ENCODE data around the gene SPOCK3. TPM values are rescaled to one million over a fixed set of nuclear protein-coding genes. Genes with fewer than 3 reads are reported as not detected.
A peak's percentile ranks its signal among the peaks of the same experiment; 100 is the strongest.
"Not testable (repeated sequence)": the region's sequence is repeated elsewhere in the genome, so short reads cannot be mapped to it uniquely, and the experiment has no call there.

Gene SPOCK3
- total RNA-seq, 1 donor from 2014 or later, result 15.1 TPM

DNA sequence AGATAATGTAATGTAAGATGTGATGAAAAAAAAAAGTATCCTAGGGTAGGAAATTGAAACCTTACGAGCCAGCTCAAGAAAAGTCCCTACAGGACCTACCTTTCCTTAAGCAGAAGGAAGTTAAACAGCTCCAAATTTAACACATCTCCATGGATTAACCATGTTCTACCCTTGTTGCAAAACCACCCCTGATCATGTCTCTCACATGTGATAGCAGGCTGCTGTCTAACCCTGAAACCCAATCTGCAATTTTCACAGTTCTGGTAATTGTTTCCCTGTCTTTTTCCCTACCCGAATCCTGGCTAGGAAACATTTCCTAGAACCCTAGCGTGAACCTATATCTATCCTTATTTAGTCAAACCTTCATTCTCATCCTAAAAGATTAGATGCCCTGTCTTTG is 198.9 kb downstream of the SPOCK3 start:
- DNase-seq, result no peak

DNA sequence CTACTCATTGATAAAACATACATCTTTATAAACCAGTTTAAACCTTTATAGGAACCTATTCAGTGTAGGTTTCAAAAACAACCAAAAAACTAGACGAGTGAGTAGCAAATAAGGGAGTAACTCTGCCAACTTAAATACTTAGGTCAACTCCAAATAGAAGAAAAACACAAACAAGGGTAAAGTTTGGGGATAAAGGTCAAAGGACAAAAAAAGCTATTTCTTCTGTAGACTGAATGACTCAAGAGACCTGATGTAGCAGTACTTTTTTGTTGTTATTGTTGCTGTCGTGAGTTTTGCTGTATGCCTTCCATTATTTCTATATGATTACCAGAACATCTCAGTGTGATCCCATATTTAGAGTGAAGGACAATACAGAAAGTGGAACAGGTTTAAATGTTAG is 199.3 kb downstream of the SPOCK3 start:
- no peak for DNase-seq

DNA sequence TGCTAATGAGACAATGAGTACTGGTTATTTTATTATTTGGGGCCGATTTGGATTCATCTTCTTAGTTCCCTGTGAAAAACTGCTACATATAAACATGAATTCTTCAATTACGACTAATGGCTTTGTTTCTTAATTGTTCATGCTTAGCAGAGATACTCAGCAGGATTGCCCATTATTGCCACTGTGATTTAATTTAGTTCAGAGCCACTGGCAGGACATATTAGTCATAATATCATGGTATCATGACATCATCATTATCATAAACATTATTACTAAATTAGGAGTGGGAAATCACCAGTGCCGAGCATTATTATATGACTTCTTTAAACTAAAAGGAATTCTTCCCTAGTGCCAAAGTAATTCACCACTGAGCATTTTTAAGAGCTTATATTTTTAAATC is 201.4 kb downstream of the SPOCK3 start:
- no peak for DNase-seq

DNA sequence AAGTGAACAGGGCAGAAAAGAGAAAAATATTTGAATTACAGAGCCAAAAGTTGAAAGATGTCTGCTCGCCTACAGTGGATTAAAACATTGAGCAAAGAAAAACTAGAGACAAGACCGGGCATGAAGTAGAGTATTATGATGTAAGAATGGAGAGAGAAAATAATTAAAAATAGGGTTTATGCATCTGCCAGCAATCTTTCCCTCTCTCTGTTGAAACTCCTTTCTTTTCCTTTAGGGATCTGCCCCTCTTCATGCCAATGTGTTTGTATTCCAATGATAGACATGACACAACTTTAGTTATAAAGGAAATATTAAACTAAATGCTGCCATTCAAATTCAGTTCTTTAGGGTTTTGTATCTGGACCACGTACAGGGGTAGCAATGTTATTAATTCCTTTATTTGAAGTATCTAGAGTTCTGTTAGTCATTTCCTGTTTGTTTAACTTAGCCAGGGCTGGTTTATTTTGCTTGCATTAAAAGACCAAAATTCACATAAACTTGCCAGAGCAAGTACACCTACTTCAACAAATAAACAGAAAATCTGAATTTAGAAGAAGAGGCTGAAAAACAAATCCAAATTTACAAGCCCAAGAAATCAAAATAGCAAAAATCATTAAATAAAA is 202.6 kb downstream of the SPOCK3 start:
- DNase-seq, result no peak

DNA sequence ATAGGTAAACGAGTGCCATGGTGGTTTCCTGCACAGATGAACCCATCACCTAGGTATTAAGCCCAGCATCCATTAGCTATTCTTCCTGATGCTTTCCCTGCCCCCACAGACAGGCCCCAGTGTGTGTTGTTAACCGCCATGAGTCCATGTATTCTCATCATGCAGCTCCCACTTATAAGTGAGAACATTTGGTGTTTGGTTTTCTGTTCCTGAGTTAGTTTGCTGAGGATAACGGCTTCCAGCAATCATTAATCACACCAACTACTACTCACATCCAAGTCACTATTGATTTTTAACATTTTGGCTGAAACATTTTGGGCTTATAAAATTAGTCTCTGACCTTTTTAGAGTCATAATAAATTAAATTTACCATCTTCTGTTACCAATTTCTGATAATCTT is 205.3 kb downstream of the SPOCK3 start:
- no peak for DNase-seq

DNA sequence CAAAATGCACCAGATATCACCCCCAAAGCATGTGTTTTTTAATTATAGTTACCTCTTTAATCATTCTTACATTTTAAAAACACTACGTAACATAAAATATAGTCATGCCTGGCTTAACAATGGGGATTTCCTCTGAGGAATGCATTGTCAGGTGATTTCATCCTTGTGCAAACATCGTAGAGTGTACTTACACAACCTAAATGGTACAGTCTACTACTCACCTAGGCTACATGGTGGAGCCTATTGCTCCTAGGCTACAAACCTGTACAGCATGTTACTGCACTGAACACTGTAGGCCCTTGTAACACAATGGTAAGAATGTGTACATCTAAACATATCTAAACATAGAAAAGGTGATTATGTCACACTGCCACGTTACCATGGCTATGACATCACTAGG is 208.6 kb downstream of the SPOCK3 start:
- DNase-seq, result no peak

DNA sequence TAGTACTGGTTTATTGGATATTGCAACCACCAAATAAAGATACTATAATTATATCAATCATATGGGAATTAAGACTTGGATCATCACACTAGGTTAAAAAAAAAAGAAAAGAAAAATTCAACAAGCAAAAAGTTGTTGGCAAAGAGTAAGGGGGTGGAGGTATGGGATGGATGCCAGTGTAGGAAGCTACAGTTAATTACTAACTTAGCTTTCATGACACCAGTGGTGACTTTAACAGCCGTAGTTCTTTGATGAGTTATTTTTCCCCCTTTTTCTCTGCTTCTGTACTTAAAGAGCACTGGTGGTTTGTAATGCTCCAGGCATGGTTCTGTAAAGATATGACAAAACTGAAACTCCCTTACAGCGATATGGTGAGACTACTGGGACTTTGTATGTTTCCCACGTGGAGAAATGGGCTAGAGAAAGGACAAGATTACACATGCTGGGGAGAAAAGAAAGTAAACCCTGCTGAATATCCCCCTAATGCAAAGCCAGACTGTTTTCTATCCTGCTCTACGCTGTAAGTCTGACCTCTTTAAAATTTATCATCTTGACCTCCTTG is 210.8 kb downstream of the SPOCK3 start:
- DNase-seq, result no peak

DNA sequence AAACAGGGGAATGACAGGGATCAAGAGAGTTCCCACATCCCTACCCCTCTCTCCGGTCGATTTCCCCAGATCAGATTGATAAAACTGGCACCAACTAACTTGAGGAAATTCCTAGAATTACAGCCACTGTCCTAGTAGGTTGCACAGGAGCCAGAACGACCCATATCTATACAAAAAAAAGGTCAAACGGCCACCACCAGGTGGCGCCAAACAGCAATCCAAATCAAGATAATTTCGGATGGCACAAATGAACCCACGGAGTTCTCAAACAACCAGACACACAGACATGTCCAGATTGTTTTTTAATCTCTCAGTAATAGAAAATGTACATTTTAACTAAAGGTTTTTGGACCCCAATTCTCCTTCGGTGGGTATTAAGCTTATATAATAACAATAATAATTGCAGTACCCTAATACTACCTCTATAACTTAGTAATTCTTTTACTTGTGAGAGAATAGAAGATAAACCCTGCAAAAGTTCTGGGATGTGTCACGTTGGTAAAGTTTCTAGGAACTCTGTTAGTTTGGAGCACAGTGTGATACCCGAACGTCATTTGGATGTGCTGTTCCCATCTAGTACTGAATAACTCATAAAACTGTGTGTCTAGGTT is 212.6 kb downstream of the SPOCK3 start:
- DNase-seq, result peak; percentile 48

DNA sequence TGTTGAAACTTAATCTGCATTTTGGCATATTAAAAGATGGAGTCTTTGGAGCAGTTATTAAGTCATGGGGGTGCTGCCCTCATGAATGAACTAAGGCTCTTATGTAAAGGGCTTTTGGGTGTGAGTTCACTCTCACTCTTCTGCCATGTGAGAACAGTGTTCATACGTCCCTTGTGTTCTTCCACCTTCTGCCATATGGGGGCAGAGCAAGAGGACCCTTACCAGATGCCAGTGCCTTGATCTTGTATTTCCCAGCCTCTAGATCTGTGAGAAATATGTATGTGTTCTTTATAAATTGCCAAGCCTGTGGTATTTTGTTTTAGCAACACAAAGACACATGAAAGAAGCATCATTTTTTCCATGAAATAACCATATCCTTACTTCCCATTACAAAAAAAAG is 213.9 kb downstream of the SPOCK3 start:
- DNase-seq, result no peak

DNA sequence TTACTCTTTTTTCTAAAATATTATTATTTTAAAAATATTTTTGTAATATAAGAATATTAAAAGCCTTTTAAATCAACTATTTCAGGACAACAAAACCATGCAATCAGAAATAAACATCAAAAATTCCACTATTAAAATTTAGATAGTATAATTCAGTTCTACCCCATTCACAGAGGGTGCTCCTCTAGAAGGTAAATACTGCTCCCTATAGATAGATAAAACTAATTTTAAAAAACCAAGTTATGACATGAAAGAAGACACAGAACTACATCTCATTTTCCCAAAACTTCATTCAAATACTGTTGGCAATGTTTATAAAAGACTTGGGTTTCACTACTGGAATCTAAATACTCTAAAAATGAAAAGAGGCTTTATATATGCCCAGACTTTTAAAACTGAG is 219.3 kb downstream of the SPOCK3 start:
- no peak for DNase-seq

DNA sequence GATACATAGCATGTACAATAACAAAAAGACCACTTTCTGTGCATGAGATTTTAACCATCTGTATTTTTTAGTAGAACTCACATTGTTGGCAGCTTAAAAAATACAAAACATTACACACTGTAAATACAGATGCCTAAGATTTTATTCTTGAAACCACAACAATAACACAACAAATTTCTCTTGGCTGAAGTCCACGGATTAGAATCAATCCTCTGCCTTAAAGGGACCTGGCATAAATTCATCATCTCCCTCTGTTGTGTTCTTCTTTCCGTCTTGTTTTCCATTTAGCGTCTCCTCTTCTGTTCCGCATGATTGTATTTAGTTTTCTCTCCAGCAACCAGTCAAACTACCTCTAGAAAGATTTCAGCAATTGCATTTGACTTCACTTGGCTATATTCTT is 231.0 kb downstream of the SPOCK3 start:
- DNase-seq, result no peak

DNA sequence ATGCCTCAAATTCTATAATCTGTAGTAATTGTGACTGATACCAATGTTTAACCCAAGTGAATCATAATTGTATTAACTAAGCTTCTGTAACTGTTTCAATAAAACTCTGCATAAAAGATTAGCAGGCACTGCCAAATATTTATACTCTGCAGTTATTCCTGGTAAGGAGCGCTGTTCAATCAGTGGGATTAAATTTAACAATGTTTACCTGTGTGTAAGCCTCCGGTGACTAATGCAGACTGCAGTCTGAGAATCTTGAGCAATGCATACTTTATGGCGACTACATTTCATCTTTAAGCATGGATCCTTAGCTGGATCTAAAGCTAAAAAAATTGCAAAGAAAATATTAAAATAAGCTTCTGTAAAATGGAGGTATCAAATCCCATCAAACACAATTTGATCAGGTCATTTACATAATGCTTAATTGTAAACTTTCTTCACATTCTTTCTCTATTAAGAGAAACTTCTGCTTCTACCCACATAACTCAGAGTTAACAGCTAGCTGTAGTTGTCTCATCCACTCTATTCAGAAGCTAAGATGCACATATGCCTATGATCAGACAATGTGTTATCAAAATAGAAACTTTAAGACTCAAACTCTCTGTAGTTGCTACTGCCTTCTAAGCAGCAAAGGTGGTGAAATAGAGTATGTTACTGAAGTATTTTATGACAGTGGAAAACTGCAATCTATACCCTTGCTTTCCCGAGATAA is 234.0 kb downstream of the SPOCK3 start:
- DNase-seq, result no peak

DNA sequence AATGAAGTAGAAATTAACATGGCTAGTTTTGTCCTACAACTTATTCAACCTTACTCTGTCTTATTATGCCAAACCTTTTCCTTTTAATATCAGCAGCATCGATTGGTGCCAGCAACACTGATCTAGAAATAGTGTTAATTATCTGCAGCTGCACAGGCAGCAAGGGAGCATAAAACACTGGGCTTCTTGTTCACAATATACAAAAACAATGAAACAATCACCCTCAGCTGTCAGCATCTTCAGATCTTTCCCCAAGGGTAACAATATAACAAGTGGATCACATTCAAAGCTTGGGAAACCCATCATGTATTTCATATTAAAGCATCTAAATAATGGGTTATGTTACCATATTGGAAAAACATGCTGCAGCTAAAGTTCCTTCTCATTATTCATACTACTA is 238.1 kb downstream of the SPOCK3 start:
- no peak for DNase-seq

DNA sequence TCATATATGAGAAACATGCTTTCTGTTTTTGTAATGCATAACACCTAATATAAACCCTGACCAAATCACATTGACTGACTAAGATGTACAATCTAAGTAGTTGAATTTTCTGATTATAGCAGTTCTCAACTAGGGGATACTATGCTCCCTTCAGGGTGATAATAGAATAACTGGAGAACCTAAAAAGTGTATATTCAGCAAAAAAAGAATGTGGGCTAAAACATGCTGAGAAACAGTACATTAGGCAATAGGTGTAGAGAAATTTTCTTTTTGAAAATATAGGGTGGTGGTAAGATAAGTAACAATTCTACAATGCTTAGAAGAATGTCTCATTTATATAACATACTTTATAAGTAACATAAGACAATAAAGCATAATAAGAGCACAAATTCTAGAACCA is 239.6 kb downstream of the SPOCK3 start:
- no peak for DNase-seq

DNA sequence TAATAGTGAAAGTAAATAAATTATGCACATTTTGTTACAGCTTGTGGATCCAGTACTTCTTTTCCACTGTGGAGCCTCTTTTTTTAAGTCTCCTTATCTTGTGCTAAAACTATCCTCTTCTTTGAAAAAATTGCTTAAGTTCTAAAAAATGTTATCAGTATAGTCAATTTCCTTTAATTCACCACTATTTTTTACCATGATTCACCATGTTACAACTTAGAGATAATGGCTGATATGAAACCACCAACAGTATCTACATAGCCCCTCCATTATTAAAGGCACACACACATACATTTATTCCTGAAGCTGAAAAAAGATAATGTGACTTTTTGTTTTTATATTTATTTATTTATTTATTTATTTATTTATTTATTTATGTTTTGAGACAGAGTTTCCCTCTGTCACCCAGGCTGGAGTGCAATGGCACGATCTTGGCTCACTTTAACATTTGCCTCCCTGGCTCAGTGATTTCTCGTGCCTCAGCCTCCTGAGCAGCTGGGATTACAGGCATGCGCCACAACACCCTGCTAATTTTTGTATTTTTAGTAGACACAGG is 243.2 kb downstream of the SPOCK3 start:
- no peak for DNase-seq

DNA sequence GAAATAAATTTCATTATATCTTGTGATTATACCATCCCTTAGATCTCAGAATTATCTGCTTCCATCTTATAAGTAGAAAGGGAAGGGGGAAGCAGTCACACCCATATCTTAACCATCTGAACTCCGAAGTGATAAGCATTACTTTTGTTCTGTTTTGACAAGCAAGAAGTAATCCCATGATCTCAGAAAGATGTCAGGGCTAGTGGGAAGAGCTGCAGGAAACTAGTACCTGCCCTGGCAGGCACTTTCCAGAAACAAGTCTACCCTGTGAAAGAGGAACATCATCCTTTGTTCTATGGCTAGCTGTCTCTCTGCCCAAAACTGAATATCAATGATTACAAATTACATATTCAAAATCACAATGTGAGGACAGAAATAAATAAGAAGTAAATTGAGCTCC is 244.4 kb downstream of the SPOCK3 start:
- no peak for DNase-seq

DNA sequence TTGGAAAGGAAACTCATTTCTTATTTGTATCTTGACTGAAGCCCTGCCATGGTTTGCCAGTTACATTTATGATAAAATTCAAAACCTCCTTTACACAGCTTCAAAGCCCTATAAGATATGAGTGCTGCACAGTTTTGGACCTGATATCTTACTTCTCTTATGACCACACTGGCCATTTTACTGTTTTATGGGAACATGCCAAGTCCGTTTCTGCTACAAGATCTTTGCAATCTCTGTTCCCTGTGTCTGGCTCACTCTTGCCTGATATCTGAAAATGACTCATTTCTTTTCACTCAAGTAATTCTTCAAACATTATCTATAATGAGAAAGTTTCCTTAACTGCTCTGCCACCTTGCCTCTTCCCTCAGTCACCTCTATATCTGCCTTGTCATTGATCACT is 247.3 kb downstream of the SPOCK3 start:
- no peak for DNase-seq

DNA sequence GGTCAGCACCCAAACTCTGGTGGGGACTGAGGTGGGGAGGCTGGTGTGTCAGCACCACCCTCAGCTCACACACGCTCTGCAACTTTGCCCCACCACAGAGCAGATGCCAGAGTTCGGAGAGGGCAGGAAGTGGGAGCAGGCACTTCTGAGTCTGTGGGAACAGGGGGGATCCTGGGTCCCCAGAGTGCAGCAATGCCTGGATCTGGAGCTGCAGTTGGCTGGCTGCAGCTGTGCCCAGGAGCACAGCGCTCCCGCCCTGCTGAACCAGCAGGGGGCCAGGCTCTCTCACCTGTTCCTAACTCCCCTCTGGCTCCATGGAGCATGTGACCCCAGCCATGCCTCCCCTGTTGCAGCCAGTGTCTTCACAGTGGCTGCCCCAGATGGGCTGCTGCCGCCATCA is 252.4 kb downstream of the SPOCK3 start:
- DNase-seq, result no peak

DNA sequence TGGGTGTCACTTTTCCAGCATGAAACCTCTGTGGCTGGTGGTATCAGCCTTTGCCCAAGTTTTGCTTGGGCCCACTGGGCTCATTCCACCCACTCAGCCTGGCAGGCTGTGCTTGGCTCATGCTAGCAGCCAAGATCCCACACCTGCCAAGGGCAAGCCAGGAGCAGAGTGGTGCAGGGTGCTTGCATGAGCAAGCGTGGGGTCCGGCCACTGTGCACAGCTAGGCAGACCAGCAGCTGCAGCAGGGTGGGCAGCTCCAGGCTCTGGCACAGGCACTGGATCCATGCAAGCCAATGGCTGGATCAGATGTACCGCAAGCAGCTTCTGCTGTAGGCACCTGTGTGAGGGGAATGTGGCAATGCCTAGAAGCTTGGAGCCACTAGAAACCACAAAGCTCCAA is 253.9 kb downstream of the SPOCK3 start:
- DNase-seq, result no peak

DNA sequence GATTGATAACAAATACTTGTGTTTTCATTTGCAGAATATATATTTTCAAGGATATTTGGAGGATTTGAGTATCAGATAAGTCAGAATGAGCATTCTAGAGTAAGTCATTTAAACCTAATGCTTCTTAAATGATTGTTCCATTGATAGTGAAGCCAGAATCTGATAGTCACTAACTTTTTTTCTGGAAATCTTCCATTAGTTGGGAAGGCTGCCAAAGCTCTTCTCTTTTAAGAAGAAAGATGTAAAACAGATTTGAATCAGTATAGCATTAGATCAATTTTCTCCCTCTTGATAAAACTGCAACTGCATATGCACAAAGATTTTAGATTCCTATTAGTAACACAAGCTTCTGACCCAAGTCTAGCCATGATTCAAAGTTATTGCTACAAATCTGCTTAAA is 256.7 kb downstream of the SPOCK3 start:
- DNase-seq, result no peak

DNA sequence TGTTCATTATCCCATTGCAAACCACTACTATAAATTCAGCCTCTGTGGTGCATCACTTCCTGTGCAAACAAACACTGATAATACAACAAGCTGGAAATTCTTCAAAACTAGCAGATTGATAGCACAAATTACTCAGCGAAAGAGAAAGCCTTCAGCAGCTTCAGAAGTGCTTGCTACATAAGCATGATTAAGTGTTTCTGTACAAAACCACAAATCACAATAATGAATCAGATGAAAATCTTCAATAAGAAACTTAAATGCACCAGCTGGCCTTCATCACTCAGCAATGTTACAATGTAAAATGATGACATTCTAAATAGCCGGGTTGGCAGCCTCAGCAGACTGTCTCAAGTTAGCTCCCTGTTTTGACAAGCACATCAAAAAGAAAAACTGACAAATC is 262.2 kb downstream of the SPOCK3 start:
- no peak for DNase-seq

DNA sequence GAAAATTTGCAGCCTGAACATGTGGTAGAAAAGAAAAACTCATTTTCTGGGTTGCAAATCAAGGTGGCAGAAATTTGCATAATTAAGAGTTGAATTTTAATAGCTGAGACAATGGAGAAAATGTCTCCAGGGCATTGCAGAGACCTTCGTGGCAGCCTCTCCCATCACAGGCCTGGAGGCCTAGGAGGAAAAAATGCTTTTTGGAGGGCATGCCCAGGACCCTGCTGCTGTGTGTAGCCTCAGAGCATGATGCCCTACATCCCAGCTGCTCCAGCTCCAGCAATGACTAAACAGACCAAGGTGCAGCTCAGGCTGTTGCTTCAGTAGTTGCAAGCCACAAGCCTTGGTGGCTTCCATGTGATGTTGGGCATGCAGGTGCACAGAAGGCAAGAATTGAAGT is 266.1 kb downstream of the SPOCK3 start:
- not testable (repeated sequence) for DNase-seq

DNA sequence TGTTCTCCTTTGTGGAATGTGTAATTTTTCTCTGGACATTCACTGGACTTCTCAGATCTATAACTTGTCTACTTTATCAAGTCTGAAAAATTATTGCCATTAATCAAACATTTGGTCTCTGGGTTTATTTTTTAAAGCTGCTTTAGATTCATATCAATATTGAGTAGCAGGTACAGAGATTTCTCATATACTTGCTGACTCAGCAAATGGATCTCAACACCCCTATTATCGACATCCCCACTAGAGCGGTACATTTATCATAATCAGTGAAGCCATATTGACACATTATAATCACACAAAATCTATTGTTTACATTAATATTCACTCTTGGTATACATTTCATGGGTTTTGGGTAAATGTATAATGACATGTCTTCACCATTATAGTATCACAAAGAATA is 268.7 kb downstream of the SPOCK3 start:
- no peak for DNase-seq

DNA sequence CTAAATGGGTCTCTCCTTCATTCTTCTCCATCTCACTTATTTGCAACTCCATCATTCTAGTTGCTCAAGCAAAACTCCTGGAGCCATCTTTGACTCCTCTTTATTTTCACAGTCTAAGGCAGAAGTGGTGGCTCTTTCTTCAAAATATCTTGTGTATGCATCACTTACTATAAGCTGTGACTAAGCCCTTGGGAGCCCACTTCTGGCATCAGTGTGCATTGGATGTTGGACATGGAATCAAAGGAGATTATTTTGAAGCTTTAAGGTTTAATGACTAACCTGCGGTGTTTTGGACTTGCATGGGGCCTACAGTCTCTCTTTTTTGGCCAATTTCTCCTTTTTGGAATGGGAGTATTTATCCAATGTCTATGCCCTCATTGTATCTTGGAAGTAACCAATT is 276.8 kb downstream of the SPOCK3 start:
- DNase-seq, result no peak

Data from occipital lobe (tissue), 2 donors.